Fibroblast of skin of right quadriceps (primary cell): ENCODE measurements around the gene AIFM3.

Experiments
- DNase-seq: peaks from one replicate; pipeline ENCODE4 v3.0.0-alpha.2; 2013

The AIFM3 gene

GRCh38 chr22:20977019-20977418 is 10.0 kb downstream of the AIFM3 start:
- no peak for DNase-seq

- DNase-seq: no peak
Observed at GRCh38 chr22:20977516-20978170, 10.6 kb downstream of the AIFM3 start.

- DNase-seq: no peak
Observed at GRCh38 chr22:20978419-20978818, 11.4 kb downstream of the AIFM3 start.

- peak; percentile 78 for DNase-seq
Observed at GRCh38 chr22:20979243-20979809, 12.3 kb downstream of the AIFM3 start.

GRCh38 chr22:20979940-20980453 is 12.9 kb downstream of the AIFM3 start:
- no peak for DNase-seq

- no peak for DNase-seq
Observed at GRCh38 chr22:20980523-20980922, 13.5 kb downstream of the AIFM3 start.

- DNase-seq: no peak
Observed at GRCh38 chr22:20980938-20981722, 14.1 kb downstream of the AIFM3 start.

- peak; percentile 76 for DNase-seq
Observed at GRCh38 chr22:20981787-20982562, 14.9 kb downstream of the AIFM3 start, which contains the start of gene LZTR1. Gene LZTR1 (plus strand): TSS chr22:20982297. CDS start chr22:20982372, 75 bp downstream.

- DNase-seq: no peak
Observed at GRCh38 chr22:20982563-20982882, 15.5 kb downstream of the AIFM3 start.

- no peak for DNase-seq
Observed at GRCh38 chr22:20983081-20983771, 16.2 kb downstream of the AIFM3 start.

- no peak for DNase-seq
Observed at GRCh38 chr22:20985720-20986119, 18.7 kb downstream of the AIFM3 start.

GRCh38 chr22:20986365-20986764 is 19.3 kb downstream of the AIFM3 start:
- no peak for DNase-seq

GRCh38 chr22:20987375-20987774 is 20.3 kb downstream of the AIFM3 start:
- DNase-seq: no peak

GRCh38 chr22:20988573-20989322 is 21.7 kb downstream of the AIFM3 start:
- DNase-seq: no peak

GRCh38 chr22:20989323-20990138 is 22.5 kb downstream of the AIFM3 start:
- peak; percentile 29 for DNase-seq

- DNase-seq: no peak
Observed at GRCh38 chr22:20990184-20991180, 23.4 kb downstream of the AIFM3 start.

- DNase-seq: no peak
Observed at GRCh38 chr22:20991252-20992055, 24.4 kb downstream of the AIFM3 start.

- no peak for DNase-seq
Observed at GRCh38 chr22:20992056-20992442, 25.0 kb downstream of the AIFM3 start.
